ENCODE measurements around the gene MTF2.
"Not testable (repeated sequence)": the region's sequence is repeated elsewhere in the genome, so short reads cannot be mapped to it uniquely, and the experiment has no call there.

MTF2 gene

DNA sequence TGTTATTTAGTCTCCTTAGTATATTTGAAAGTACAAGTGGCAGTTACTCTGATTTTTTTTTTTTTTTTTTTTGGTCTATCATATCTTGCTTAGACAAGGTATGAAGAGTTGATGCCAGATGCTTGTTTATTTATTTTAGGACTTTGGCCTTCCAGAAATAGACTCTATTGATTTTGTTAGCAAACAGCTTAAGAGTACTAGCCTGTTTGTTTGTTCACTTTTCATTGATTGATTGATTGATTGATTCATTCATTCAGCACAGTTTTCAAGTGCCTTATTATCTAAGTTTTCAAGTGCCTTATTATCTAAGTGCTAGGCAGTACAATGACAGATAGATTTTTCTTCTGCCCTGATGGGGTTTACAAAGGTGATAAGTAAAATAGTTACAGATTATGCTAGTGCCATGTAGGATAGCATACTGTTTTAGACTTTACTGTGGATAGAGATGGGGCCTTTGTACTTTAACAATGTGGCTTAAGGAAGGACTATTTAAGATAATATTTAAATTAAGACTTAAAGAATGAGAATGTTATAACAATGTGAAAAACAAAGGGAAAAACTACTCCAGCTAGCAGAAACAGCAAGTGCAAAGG, 50.5 kb downstream of the MTF2 start:
- DNase-seq = no peak
- in situ Hi-C loops (cut with MboI; ENCODE audit: low pct_unique_long_range_greater_than_20kb, low sequenced_read_pairs) = no loop called here

DNA sequence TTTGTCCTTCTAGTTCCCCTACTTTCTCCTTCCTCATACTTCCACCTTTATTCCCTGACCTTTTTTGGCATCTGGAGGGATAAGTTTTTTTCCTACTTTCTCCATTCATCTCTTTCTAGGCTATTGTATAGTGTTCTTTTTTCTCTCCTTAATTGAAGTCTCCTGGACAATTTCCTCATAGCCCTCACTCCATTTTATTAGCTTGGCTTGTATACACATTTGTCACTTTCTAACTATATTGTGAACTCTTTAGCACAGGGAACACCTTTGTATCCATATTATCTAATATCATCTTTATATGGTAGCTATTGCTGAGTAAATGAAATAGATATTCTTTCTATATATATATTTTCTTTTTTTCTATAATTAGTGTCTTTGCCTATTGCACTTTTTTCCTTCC, 53.6 kb downstream of the MTF2 start:
- in situ Hi-C loops (cut with MboI; ENCODE audit: low pct_unique_long_range_greater_than_20kb, low sequenced_read_pairs) = no loop called here
- DNase-seq = no peak

DNA sequence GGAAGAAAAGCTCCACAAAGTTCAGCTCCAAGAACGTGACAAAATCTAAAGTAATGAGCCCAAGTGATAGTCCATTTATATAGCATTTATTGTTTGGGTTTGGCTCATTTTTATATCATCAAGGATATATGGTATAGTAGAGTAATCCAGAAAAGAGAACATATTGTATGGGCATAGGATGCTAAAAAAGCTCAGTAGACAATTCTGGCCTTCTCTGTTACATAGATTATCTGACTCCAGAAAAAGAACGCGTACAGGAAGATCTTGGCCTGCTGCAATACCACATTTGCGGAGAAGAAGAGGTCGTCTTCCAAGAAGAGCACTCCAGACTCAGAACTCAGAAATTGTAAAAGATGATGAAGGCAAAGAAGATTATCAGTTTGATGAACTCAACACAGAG, 57.4 kb downstream of the MTF2 start:
- in situ Hi-C loops (cut with MboI; ENCODE audit: low pct_unique_long_range_greater_than_20kb, low sequenced_read_pairs) = no loop called here

DNA sequence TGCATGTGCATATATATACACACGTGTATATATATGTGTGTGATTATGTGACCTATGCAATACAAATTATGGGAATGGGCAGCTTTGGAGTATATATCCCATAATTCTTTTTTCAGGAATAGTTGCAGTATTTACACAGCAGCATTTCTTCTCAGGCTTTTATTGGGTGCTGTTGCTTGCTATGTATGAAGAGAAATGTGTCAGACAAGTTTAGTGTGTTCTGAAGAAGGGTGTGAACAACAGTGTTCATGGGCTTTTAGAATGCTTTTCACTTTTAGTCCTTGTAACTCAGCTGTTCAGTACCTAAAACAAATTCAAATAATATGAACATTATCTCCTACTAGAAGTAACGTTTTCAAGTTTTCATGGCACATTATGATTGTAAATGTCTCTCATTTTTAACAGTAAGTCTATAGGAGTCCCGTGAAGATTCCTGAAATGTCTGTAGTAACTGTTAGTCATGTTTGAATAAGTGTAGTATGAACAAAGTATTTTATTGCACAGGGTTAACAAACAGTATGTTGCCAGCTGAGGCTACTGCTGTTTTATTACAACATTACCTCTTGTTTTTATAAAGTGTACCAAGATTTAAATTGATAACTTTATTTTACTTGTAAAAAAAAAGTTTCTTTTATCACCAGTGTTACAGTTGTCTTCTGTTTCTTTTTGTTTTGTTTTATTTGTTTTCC, 58.7 kb downstream of the MTF2 start:
- in situ Hi-C loops (cut with MboI; ENCODE audit: low pct_unique_long_range_greater_than_20kb, low sequenced_read_pairs) = no loop called here
- DNase-seq = no peak

More for the DNA sequence above, 57.4 kb downstream of the MTF2 start:
- DNase-seq = no peak

DNA sequence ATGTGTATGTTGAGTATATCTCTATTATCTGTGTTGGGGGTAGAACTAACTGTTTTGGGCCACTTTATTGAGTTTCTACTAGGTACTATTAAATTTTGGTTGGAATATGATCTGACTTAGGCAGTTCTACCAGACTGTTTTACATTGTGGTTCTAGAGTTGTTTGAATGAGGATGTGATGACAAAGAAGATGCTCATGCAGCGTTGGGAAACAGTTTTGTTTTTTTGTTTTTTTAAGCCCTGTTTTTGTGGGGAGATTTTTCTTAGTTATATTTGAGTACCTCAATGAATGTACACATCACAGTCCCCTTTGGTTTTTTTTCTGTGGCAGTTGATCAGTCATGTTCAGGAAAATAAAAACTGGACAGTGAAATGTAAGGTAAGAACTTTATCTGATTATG, 61.0 kb downstream of the MTF2 start:
- in situ Hi-C loops (cut with MboI; ENCODE audit: low pct_unique_long_range_greater_than_20kb, low sequenced_read_pairs) = no loop called here
- no peak for DNase-seq

DNA sequence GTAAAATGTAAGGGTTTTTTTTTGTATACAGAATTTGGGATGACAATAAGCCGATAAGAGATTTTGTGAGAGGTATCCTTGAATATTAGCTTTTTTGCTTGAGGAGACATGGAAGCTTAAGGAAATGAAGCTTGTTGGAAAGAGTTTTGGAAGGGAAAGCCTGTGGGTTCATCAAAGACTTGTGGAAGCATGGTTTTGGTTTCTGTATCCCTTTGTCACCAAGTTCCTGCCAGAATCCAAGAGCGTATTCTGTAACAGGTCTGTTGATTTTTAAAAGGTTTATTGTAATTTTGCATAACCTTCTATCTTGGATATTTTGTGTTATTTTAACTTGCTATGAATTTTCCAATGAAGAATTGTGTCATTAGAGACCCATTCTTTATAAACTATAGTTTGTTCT, 63.1 kb downstream of the MTF2 start:
- in situ Hi-C loops (cut with MboI; ENCODE audit: low pct_unique_long_range_greater_than_20kb, low sequenced_read_pairs) = no loop called here
- no peak for DNase-seq

DNA sequence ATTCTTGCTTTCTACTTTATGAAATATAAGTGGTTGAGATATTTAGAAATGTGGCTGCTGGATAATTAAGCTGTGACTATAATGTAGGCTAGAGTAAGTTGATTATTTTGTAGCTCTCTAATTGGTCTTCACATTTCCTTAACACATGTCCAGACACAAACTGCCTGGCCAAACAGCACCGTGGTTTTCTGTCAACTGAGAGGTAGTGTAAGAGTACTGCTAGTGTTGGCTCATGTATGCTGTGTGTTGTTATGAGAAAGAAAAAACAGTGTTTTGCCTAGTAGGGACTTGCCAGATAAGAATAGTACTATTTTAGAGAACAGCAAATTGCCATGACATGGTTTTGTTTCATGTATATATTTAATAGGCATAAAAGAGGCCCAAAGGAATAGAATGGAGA, 64.1 kb downstream of the MTF2 start:
- DNase-seq = peak; percentile 31
- in situ Hi-C loops (cut with MboI; ENCODE audit: low pct_unique_long_range_greater_than_20kb, low sequenced_read_pairs) = no loop called here

DNA sequence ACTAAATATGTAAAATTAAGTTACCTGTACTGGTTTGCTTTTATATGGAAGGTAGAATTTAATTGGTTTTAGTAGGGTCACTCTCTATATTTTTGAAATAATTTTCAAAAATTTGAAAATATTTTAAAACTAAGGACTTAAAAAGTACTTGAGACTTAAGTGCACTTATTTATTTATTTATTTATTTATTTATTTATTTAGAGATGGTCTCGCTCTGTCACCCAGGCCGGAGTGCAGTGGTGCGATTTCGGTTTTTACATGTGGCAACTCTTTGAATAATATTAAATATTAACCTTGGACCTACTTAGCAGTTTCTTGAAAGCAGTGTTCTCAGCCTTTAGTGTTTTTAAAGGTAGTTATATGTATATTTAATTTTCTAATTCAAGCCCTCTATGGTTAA, 64.7 kb downstream of the MTF2 start:
- DNase-seq = no peak
- in situ Hi-C loops (cut with MboI; ENCODE audit: low pct_unique_long_range_greater_than_20kb, low sequenced_read_pairs) = no loop called here

DNA sequence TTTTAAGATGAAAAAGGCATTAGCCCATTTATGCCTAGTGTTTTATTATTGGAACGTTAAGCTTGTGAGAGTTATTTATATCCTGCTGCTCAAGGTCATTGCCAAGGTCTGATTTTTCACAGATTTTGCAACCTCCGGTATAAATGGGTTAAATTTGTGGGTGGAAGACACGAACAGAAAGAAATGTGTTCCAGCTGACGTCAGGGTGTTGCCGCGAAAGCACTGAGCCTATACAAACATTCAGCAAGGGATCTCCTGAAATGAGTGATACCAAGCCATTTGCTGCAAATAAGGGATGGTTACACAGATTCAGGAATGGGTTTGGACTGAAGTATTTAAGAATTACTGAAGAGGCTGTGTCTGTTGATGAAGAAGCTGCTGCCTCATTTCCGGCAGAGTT, 68.9 kb downstream of the MTF2 start:
- in situ Hi-C loops (cut with MboI; ENCODE audit: low pct_unique_long_range_greater_than_20kb, low sequenced_read_pairs) = no loop called here
- DNase-seq = no peak

DNA sequence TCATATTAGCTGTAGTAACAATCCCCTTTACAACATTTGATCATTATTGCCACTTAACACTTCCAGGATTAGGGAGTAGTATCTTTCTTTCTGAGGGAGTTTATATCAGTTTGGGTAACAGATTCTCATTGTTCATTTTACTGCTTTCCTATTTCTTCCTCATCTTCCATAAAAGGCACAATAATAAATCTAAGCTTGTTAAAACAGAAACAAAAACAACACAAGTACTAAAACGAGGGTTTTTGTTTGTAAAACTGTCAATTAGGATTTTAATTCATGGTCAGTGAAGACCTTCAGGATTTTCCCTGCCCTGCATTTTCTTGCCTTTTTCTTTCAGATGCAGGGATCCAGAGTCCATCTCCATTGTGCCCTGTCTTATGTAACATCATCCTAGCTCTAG, 71.6 kb downstream of the MTF2 start:
- no peak for DNase-seq
- in situ Hi-C loops (cut with MboI; ENCODE audit: low pct_unique_long_range_greater_than_20kb, low sequenced_read_pairs) = no loop called here

DNA sequence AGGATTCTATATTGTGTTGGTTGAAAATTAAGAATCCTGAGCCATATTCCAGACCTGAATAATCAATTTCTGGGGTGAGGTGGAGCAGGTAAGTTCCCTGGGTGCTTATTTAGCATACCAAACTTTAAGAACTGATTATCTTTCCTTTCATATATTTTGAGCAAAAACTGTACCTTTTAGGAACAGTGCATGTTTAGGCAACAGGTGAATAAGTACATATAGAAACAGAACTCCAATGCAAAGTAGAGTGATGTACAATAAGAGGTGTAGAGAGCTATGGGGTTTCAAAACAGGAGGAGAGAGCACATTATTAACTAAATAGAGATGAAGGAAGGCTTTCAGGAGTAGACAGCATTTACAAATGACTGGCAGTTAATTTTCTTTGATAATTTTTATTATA, 72.4 kb downstream of the MTF2 start:
- DNase-seq = no peak
- in situ Hi-C loops (cut with MboI; ENCODE audit: low pct_unique_long_range_greater_than_20kb, low sequenced_read_pairs) = no loop called here

DNA sequence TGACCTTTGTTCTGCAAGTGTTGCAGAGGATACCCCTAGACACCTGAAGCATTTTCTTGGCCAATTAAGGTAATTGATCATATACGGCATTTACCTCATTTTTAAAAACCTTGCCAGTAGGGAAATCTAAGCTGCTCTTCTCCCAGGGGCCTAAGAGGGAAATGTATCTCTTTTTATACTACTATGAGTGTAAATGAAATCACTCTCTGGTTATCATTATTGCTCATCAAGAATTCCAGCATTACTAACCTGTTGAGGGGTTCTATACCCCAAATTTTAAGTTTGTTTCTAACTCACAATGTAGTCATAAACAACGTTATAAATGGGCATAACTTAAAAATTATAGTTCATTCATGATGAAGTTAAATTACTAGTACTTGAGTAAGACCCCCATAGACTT, 73.8 kb downstream of the MTF2 start:
- no peak for DNase-seq
- in situ Hi-C loops (cut with MboI; ENCODE audit: low pct_unique_long_range_greater_than_20kb, low sequenced_read_pairs) = no loop called here

DNA sequence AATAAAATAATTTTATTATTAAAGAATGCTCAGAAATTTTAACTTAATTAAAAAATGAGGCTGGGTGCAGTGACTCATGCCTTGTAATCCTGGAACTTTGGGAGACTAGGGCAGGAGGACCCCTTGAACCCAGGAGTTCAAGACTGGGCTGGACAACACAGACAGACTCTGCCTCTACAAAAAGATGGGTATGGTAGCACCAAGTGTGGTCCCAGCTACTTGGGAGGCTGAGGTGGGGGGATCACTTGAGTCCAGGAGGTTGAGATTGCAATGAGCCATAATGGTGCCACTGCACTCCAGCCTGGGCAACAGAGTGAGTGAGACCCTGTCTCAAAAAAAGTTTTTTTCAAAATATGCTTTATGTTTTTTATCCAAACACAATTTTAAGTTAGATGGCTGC, 75.8 kb downstream of the MTF2 start:
- in situ Hi-C loops (cut with MboI; ENCODE audit: low pct_unique_long_range_greater_than_20kb, low sequenced_read_pairs) = no loop called here

DNA sequence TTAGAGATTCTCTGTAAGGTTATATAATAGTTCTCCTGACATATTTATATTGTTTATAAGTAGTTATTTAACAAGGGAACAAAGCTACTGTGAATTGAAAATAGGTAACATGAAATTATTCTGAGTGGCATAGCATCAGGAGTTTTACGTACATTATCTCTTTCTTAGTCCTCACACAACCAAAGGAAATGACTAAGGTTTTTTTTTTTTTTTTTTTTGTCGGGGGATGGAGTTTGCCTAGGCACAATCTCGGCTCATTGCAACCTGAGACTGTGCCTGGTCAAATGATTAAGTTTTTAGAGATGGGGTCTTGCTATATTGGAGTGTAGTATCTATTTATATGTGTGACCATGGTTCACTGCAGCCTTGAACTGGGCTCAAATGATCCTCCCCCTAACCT, 76.3 kb downstream of the MTF2 start:
- peak; percentile 37 for DNase-seq
- in situ Hi-C loops (cut with MboI; ENCODE audit: low pct_unique_long_range_greater_than_20kb, low sequenced_read_pairs) = no loop called here

More for the DNA sequence above, 75.8 kb downstream of the MTF2 start:
- no peak for DNase-seq

DNA sequence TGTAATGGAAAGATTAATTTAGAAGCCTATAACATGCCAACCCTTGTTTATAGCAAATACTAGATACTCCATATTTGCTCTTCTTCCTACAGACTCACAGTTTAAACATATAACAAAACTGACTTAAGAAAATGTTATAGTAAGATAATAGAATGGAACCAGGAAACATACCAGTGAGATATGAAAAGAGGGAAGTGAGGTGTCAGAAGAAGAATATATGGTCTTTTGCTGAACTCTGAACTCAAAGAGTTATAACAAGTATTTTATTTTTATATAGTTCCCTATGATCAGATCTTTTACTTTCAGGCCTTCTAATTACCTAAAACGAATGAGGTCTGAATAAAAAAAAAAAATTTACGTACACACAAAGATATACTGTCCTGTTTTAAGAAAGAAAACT, 80.3 kb downstream of the MTF2 start:
- in situ Hi-C loops (cut with MboI; ENCODE audit: low pct_unique_long_range_greater_than_20kb, low sequenced_read_pairs) = no loop called here
- no peak for DNase-seq

DNA sequence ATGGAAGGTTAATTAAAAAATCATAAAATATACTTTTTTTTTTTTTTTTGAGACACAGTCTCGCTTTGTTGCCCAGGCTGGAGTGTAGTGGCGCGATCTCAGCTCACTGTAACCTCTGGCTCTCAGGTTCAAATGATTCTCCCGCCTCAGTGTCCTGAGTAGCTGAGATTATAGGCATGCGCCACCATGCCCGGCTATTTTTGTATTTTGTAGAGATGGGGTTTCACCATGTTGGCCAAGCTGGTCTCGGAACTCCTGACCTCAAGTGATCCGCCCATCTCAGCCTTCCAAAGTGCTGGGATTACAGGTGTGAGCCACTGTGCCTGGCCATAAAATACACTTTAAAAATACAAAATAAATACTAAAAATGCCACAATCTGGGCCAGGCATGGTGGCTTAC, 84.2 kb downstream of the MTF2 start:
- DNase-seq; in situ Hi-C loops (cut with MboI; ENCODE audit: low pct_unique_long_range_greater_than_20kb, low sequenced_read_pairs): not testable (repeated sequence)

DNA sequence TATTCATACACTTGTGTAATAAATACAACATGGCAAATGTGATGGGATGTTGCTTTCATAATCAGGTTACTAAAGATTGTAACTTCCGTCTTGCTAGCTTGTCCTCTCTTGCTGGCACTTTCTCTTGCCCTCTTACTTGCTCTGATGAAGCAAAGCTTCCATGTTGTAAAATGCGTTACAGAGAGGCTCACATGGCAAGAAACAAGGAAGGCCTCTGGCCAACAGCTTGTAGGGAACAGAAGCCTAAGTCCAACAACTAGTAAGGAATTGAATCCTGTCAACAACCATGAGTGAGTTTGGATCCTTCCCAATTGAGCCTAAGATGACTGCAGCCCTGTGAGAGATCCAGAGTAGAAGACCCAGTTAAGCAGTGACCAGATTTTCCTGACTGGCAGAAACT, 85.7 kb downstream of the MTF2 start:
- no peak for DNase-seq
- in situ Hi-C loops (cut with MboI; ENCODE audit: low pct_unique_long_range_greater_than_20kb, low sequenced_read_pairs) = no loop called here

DNA sequence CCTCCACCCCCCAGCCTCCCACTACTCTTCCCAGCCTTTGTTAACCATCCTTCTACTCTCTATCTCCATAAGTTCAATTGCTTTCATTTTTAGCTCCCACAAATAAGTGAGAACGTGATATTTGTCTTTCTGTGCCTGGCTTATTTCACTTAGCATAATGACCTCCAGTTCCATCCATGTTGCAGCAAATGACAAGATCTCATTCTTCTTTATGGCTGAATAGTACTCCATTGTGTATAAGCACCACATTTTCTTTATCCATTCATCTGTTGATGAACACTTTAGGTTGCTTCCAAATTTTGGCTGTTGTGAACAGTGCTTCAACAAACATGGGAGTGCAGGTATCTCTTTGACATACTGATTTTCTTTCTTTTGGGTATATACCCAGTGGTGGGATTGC, 86.8 kb downstream of the MTF2 start:
- DNase-seq; in situ Hi-C loops (cut with MboI; ENCODE audit: low pct_unique_long_range_greater_than_20kb, low sequenced_read_pairs): not testable (repeated sequence)

DNA sequence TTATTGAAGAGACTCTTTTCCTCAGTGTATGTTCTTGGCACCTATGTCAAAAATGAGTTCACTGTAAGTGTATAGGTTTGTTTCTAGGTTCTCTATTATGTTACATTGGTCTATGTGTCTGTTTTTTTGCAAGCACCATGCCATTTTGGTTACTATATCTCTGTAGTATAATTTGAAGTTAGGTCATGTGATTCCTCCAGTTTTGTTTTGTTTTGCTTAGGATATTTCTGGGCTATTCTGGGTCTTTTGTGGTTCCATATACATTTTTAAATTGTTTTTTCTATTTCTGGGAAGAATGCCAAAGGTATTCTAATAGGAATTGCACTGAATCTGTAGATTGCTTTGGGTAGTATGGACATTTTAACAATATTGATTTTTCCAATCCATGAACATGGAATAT, 87.9 kb downstream of the MTF2 start:
- in situ Hi-C loops (cut with MboI; ENCODE audit: low pct_unique_long_range_greater_than_20kb, low sequenced_read_pairs) = no loop called here
- no peak for DNase-seq

DNA sequence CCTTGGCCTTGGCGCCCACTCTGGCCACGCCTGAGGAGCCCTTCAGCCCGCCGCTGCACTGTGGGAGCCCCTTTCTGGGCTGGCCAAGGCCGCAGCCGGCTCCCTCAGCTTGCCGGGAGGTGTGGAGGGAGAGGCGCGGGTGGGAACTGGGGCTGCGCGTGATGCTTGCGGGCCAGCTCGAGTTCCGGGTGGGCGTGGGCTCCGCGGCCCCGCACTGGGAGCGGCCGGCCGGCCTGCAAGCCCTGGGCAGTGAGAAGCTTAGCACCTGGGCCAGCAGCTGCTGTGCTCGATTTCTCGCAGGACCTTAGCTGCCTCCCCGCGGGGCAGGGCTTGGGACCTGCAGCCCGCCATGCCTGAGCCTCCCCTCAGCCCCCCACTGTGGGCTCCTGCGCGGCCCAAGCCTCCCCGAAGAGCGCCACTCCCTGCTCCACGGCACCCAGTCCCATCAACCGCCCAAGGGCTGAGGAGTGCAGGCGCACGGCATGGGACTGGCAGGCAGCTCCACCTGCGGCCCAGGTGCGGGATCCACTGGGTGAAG, 91.1 kb downstream of the MTF2 start:
- DNase-seq; in situ Hi-C loops (cut with MboI; ENCODE audit: low pct_unique_long_range_greater_than_20kb, low sequenced_read_pairs): not testable (repeated sequence)

DNA sequence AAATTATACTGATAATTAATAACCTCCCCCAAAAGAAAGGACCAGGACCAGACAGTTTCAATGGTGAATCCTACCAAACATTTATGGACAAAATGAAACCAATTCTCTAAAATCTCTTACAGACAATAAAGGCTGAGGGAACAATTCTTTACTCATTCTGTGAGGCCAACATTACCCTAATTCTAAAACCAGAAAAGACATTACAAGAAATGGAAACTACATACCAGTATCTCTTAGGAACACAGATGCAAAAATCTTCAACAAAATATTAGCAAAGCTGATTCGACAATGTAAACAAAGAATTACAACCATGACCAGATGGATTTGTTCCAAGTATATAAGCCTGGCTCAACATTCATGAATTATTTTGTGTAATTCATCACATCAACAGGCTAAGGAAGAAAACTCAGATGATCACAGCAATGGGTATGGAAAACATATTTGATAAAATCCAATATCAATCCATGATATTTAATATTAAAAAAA, 92.5 kb downstream of the MTF2 start:
- DNase-seq = no peak
- in situ Hi-C loops (cut with MboI; ENCODE audit: low pct_unique_long_range_greater_than_20kb, low sequenced_read_pairs) = no loop called here
